GM21423 (cell line): ENCODE measurements around the gene LTF.

Experiments used
- ATAC-seq: cut with Tn5 transposase; IDR thresholded peaks from one replicate; pipeline ENCODE4 v1.9.1; 2021; ENCODE audit warnings: mild to moderate bottlenecking, moderate library complexity; ENCODE audit not compliant: unreplicated experiment

The LTF gene

GRCh38 chr3:46491089-46492070 lies 26.7 kb upstream of the LTF start:
- no peak for ATAC-seq

GRCh38 chr3:46490338-46491084 lies 25.8 kb upstream of the LTF start:
- no peak for ATAC-seq

DNA sequence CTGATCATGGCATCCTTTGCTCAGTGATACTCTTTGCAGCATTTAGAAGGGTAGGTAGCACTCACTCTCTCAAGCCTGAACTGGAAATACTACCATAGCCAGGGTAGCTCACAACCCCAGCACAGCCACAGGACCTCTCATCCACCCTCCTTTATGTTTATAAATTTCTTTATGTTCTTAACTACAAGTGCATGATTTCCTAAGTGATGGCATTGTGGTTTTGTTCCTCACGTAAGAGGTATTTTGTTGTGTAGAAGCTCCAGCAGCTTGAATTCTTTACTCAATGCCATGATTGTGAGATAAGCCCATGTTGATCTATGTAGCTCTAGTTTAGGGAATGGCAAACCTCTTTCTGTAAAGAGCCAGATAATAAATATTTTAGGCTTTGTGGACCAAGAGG lies 25.2 kb upstream of the LTF start:
- no peak for ATAC-seq

- no peak for ATAC-seq
These were observed 24.7 kb upstream of the LTF start for GRCh38 chr3:46489381-46489780.

- ATAC-seq = peak; percentile 94
These were observed 24.1 kb upstream of the LTF start for GRCh38 chr3:46488735-46489361.

DNA sequence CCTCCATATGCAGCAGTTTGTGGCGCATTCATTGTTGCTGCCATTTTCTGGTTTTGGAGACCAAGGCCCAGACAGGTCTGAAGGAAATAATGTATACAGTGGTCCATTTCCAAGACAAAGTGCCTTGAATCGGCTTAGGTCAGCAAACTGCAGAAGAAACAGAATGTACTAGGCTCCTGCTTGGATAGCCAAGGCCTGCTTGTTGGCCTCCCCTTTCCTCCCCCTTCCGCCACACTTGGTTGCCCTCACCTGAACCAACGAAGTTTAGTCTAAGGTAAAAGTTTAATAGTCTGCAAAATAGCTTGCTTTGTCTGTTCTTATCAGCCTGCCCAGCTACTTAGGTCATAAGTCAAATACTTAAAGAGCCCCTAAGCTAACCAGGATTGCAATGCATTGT lies 21.1 kb upstream of the LTF start:
- no peak for ATAC-seq

DNA sequence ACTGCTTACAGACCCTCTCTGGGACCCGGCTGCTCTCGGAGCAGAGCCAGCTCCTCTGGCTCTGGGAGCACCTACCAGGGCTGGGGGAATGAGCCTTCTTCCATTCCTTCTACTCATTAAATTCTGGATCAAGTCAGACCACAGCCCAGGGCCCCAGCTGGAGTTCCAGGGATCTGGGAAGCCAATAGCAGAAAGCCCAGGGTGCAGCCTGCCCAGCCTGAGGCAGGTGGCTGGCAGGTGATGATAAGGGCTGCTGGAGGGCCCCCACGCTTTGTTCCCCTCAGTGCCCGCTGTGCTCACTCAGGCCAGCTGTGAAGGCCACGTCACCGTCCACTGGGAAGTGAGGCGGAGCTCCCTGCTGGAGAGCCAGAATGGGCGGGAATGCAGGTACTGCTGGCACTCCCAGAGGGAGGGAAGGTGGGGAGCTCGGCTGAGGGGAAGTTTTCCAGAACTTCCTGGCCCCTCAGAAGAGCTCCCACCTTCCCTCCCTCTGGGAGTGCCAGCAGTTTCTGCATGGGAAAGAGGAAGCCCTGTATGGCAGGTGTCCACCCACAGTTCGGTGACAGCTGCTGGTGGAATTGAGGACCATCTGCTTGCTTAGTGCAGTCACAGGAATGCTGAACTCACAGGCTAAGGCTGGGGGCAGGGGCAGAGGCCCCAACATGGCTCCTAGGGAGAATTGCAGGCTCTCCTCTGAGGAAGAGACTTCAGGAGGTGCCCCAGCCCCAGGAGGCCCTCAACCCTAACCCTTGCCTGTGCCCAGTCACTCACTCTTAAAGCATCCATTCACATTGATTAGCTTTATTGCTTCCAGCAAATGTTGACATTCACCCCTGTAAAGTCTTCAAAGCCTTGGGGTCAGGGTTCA lies 20.4 kb upstream of the LTF start:
- no peak for ATAC-seq

DNA sequence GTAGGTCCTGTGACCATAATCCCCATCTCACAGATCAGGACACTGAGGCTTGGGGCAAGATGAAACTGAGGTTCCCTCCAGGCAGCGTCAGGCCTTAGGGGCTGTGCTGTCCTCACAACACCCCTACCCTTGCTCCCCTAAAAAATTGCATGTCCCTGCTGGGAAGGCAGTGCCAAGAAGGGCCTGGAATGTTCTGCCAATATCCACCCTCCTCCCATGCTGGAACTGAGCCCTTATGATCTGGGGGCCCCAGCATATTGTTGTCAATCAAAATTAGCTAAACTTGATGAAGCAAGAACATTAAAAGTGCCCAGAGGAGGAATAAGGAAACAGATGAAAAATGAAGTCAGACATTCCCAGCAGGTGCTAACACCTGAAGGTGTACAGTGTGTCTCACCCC lies 19.7 kb upstream of the LTF start:
- no peak for ATAC-seq

DNA sequence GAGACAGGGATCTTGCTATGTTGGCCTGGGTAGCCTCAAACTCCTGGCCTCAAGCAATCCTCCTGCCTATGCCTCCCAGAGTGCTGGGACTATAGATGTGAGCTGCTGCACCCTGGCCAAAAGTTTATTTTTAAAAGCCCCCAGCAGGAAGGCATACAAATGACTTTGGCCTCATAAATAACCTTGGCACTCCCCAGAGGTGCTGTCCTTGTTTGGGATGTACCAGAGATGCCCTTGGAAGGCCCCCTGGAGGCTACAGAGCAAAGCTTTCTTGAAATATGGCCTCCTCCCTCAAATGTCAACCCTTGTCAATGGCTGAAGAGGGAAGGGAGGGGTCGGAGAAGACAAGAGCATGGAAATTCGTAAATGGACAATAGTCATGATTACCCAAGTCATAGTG lies 19.1 kb upstream of the LTF start:
- no peak for ATAC-seq

DNA sequence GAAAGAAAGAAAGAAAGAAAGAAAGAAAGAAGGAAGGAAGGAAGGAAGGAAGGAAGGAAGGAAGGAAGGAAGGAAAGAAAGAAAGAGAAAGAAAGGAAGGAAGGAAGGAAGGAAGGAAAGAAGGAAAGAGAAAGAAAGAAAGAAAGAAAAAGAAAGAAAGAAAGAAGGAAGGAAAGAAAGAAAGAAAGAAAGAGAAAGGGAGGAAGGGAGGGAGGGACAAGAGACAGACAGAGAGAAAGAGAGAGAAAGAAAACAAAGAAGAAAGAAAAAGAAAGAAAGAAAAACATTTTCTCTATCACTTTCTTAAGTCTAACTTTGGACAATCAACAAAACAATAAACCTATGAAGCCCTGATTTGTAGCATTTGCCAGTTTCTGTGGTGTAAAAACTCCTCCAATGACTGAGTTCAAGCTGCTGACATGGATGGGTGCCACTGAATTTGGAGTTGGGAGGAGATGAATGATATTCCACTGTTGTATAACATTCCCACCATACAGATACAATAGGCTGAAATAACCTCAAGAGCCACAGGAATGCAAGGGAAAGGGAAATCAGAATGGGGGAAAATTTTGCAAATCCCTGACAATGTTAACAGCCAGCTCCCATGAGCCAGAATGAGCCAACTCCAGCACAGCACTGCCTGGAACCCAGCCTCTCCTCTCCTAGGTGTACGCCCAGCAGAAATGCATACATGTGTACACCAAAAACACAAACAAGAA lies 18.1 kb upstream of the LTF start:
- ATAC-seq = no peak

DNA sequence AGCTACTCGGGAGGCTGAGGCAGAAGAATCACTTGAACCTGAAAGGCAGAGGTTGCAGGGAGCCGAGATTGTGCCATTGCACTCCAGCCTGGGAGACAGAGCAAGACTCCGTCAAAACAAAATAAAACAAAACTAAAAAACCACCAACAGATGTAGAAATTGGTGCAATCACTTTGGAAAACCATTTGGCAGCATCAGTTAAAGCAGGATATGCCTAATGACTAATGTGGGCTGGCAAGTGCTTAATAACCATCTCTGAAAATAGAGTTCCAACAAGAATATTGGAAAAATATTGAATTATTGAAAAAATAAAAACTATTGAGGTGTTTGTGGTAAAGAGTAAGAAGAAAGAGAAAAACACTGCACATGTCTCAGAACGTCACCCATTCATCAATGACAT lies 16.9 kb upstream of the LTF start:
- ATAC-seq = no peak

GRCh38 chr3:46480491-46481195 lies 15.9 kb upstream of the LTF start:
- no peak for ATAC-seq

- no peak for ATAC-seq
These were observed 15.0 kb upstream of the LTF start for GRCh38 chr3:46479696-46480095.

DNA sequence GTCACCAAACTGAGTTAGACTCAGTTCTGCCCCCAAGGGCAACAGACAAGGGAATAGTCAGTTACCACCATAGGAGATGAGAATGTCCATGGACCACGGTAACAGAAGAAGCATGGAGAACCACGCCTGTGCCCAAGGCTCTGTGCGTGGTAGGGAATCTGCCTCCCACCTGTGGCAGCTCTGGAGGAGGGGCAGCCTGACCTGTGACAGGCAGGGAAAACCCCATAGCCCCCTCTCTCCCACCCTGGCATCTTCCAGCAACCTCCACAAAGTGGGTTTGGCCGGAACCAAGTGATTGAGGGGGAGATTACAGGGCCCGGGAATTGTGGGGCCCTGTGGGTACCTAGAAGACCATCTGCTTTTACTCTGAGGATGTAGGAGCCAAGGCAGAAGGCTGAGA lies 14.3 kb upstream of the LTF start:
- ATAC-seq = no peak

- no peak for ATAC-seq
These were observed 13.6 kb upstream of the LTF start for GRCh38 chr3:46478341-46478740.

DNA sequence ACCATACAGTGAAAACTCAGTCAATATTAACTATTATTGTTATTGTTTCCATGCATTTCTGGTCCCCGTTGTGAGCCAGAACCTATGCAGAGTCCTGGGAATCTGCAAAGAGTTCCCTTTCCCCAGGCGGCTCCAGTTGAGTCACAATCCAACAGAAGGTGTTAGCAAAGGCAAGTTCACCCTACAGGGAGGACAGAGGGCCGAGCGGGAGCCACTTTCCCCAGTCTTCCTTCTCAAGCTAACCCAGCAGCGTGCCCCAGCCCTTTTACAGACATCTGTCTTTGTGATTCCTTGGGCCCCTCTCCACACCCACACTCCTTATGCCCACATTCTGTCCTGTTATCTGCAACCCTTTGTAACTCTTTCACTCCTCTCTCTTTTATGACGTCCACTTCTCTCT lies 13.1 kb upstream of the LTF start:
- no peak for ATAC-seq

- ATAC-seq = no peak
These were observed 12.4 kb upstream of the LTF start for GRCh38 chr3:46477145-46477544.

GRCh38 chr3:46472736-46473135 lies 8.0 kb upstream of the LTF start:
- no peak for ATAC-seq

- ATAC-seq = no peak
These were observed 6.7 kb upstream of the LTF start for GRCh38 chr3:46471371-46471914.
